ENCODE measurements around the gene PATL1.

DNA sequence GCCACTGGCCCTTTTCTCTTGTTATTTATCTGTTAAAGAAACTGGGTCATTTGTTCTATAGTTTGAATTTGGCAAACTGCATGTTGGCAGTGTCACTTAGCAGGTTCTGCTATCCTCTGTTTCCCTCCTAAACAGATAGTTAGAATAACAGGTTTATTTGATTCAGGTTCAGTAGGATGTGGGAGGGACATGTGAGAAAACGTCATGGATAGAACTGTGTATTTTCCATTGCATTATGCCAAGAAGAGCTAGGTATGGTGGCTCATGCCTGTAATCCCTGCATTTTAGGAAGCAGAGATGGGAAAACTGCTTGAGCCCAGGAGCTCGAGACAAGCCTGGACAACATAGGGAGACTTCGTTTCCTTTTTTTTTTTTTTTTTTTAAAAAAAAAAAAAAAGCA lies 24.3 kb downstream of the PATL1 start:
- TF ChIP-seq CTCF (conservative IDR thresholded peaks at IDR 0.05): no peak
- TF ChIP-seq EZH2 (IDR thresholded peaks at IDR 0.05; ENCODE audit: low read depth): no peak

Measured in PC-9 (cell line).